ENCODE measurements around the gene SMG6.
A peak's percentile ranks its signal among the peaks of the same experiment; 100 is the strongest.

The SMG6 gene

GRCh38 chr17:2060681-2061440, 242.7 kb downstream of the SMG6 start:
- DNase-seq (ENCODE audit: low spot score) = no peak

GRCh38 chr17:2060385-2060658, 243.3 kb downstream of the SMG6 start:
- DNase-seq (ENCODE audit: low spot score) = no peak

GRCh38 chr17:2059547-2060384, 243.8 kb downstream of the SMG6 start:
- DNase-seq (ENCODE audit: low spot score) = no peak

- DNase-seq (ENCODE audit: low spot score) = peak; percentile 69
These were observed 244.7 kb downstream of the SMG6 start for GRCh38 chr17:2058586-2059546.

GRCh38 chr17:2057760-2058585, 245.6 kb downstream of the SMG6 start:
- DNase-seq (ENCODE audit: low spot score) = peak; percentile 67

GRCh38 chr17:2057175-2057759, 246.3 kb downstream of the SMG6 start:
- peak; percentile 80 for DNase-seq (ENCODE audit: low spot score)

- DNase-seq (ENCODE audit: low spot score) = peak; percentile 79
These were observed 247.1 kb downstream of the SMG6 start for GRCh38 chr17:2056206-2057174.

GRCh38 chr17:2055292-2056205, 248.0 kb downstream of the SMG6 start:
- DNase-seq (ENCODE audit: low spot score) = peak; percentile 52

GRCh38 chr17:2054512-2055291, 248.9 kb downstream of the SMG6 start, which contains the start of gene HIC1:
HIC1 (plus strand) TSS chr17:2055103; CDS start chr17:2056691, 1,588 bp downstream.
- peak; percentile 93 for DNase-seq (ENCODE audit: low spot score)

- DNase-seq (ENCODE audit: low spot score) = peak; percentile 71
These were observed 249.4 kb downstream of the SMG6 start for GRCh38 chr17:2054262-2054511.

GRCh38 chr17:2053380-2054261, 250.0 kb downstream of the SMG6 start:
- peak; percentile 86 for DNase-seq (ENCODE audit: low spot score)

GRCh38 chr17:2051933-2052559, 251.5 kb downstream of the SMG6 start:
- DNase-seq (ENCODE audit: low spot score) = peak; percentile 56

GRCh38 chr17:2051061-2051932, 252.3 kb downstream of the SMG6 start:
- no peak for DNase-seq (ENCODE audit: low spot score)

GRCh38 chr17:2050300-2051060, 253.1 kb downstream of the SMG6 start:
- DNase-seq (ENCODE audit: low spot score) = peak; percentile 90

All from ecto neural progenitor cell (in vitro differentiated cells).